K562 (cell line): ENCODE data around the gene DENND2C. TPM values are rescaled to one million over a fixed set of nuclear protein-coding genes. Genes with fewer than 3 reads are reported as not detected.

Source experiments
- BRCA1 ChIP-seq, 2 experiments: fragments of 450-650 bp in 1 of 2; sonication (generic) in 1 of 2; formaldehyde crosslinking in 1 of 2; IDR thresholded peaks; 2 replicates each; pipeline versions ENCODE4 v1.5.0 to v1.6.1; 2017 to 2020; ENCODE audit warnings: mild to moderate bottlenecking in 1 of 2, missing genetic modification reagents in 1 of 2
- CBFA2T3 ChIP-seq: fragments of 450-650 bp; IDR thresholded peaks from 2 replicates; pipeline ENCODE4 v1.6.1; 2017
- CBX1 ChIP-seq: sonication (generic); IDR thresholded peaks from 2 replicates; pipeline ENCODE4 v1.6.1; 2016; ENCODE audit warnings: antibody characterized with exemption, low read depth, mild to moderate bottlenecking
- COPS2 ChIP-seq: fragments of 450-650 bp; conservative IDR thresholded peaks from 2 replicates; pipeline ENCODE4 v1.6.1; 2016; ENCODE audit warnings: mild to moderate bottlenecking, moderate library complexity
- CUX1 ChIP-seq: fragments of 200-800 bp; sonication (Bioruptor generic); IDR thresholded peaks from 2 replicates; pipeline ENCODE4 v1.6.1; 2016; ENCODE audit warnings: missing genetic modification characterization, missing compliant biosample characterization
- MTF1 ChIP-seq: fragments of 250-450 bp; sonication (Bioruptor Pico); IDR thresholded peaks from 2 replicates; pipeline ENCODE4 v1.9.0; 2021; ENCODE audit warnings: moderate library complexity, mild to moderate bottlenecking, inconsistent platforms, borderline replicate concordance
- SMAD2 ChIP-seq: fragments of 150-350 bp; IDR thresholded peaks from 2 replicates; pipeline ENCODE4 v1.6.1; 2014; ENCODE audit warnings: low read depth, mild to moderate bottlenecking, low read length
- SMC3 ChIP-seq: conservative IDR thresholded peaks from 2 replicates; pipeline ENCODE4 v1.6.1; 2011; ENCODE audit warnings: low read depth, low read length, improper control_type of control experiment; ENCODE audit not compliant: insufficient read depth
- SOX6 ChIP-seq: fragments of 450-650 bp; IDR thresholded peaks from 2 replicates; pipeline ENCODE4 v1.6.1; 2014; ENCODE audit warnings: mild to moderate bottlenecking
- TAL1 ChIP-seq: fragments of 450-650 bp; IDR thresholded peaks from 2 replicates; pipeline ENCODE4 v1.6.1; 2016; ENCODE audit warnings: mild to moderate bottlenecking
- TEAD1 ChIP-seq, 2 experiments: fragments of 450-650 bp in 1 of 2; sonication (generic) in 1 of 2; formaldehyde crosslinking; IDR thresholded peaks; 2 replicates each; pipeline versions ENCODE4 v1.4.0 to v1.8.0; 2020 to 2022; ENCODE audit warnings: mild to moderate bottlenecking in 2 of 2, missing genetic modification reagents in 1 of 2
- ZC3H8 ChIP-seq: fragments of 450-650 bp; IDR thresholded peaks from 2 replicates; pipeline ENCODE4 v1.6.1; 2017
- ZNF583 ChIP-seq: fragments of 250-450 bp; sonication (Bioruptor Pico); IDR thresholded peaks from 2 replicates; pipeline ENCODE4 v1.4.0; 2020
- ZNF695 ChIP-seq: fragments of 450-650 bp; formaldehyde crosslinking; IDR thresholded peaks from 2 replicates; pipeline ENCODE4 v1.4.0; 2020; ENCODE audit warnings: mild to moderate bottlenecking, moderate library complexity
- ZNF785 ChIP-seq: fragments of 250-450 bp; sonication (Bioruptor Pico); IDR thresholded peaks from 2 replicates; pipeline ENCODE4 v1.4.0; 2020; ENCODE audit warnings: mild to moderate bottlenecking
- polyA plus RNA-seq, 8 experiments: library from polyadenylated mRNA; depleted of rRNA in 4 of 8; stranded (reverse) in 5 of 8; unstranded in 3 of 8; fragments of >200 nt; fragmentation: Nextera tagmentation in 2 of 8; fragmentation: Illumina TruSeq in 1 of 8; extraction: Ambion mirVana in 2 of 8; extraction: Trizol in 1 of 8; gene quantifications; 2 replicates each; pipeline versions ENCODE4 v1.2.1 to v1.2.3, GENCODE V29; 2011 to 2014; ENCODE audit warnings: inconsistent platforms in 1 of 8, missing spikeins in 1 of 8
- total RNA-seq, 7 experiments: library from RNA; depleted of rRNA in 6 of 7; stranded (reverse); fragments of >200 nt in 6 of 7; fragmentation: Illumina TruSeq in 2 of 7; extraction: Trizol in 2 of 7; gene quantifications; 2 replicates each; pipeline versions ENCODE4 v1.2.1 to v1.2.3, GENCODE V29; 2011 to 2021; ENCODE audit warnings: low replicate concordance in 1 of 7
- TF ChIP-seq, protein P1 (sequence below): sonication (generic); formaldehyde crosslinking; IDR thresholded peaks from 2 replicates; pipeline ENCODE4 v1.8.1; 2023; ENCODE audit warnings: missing genetic modification reagents, mild to moderate bottlenecking, borderline replicate concordance
- TF ChIP-seq, protein P2 (sequence below): fragments of 250-450 bp; sonication (Bioruptor Pico); IDR thresholded peaks from 2 replicates; pipeline ENCODE4 v1.5.1; 2021; ENCODE audit warnings: mild to moderate bottlenecking

Gene DENND2C
- total and polyA plus RNA-seq, 9 of the 15 experiments (the other 6 are each of a cell fraction or from before 2014, with no cell fraction given): 0.03 to 0.25 (median 0.14) TPM

- TF ChIP-seq CUX1 (CRISPR knock-in tag): no peak
- no peak for TF ChIP-seq BRCA1 (IDR thresholded peaks at IDR 0.05)
- TF ChIP-seq BRCA1 (CRISPR knock-in tag; IDR thresholded peaks at IDR 0.05): no peak
- no peak for TF ChIP-seq ZNF785 (CRISPR knock-in tag)
- TF ChIP-seq SOX6: peak; percentile 74
- no peak for TF ChIP-seq TEAD1 (CRISPR knock-in tag; IDR thresholded peaks at IDR 0.05)
- TF ChIP-seq ZNF695 (CRISPR knock-in tag): no peak
- no peak for TF ChIP-seq SMC3
- TF ChIP-seq MTF1 (CRISPR knock-in tag): no peak
- TF ChIP-seq TAL1: no peak
- peak; percentile 81; the same call in 1 of the 2 replicates for TF ChIP-seq CBX1
- TF ChIP-seq ZNF583 (CRISPR knock-in tag): no peak
- TF ChIP-seq, protein P1, sequence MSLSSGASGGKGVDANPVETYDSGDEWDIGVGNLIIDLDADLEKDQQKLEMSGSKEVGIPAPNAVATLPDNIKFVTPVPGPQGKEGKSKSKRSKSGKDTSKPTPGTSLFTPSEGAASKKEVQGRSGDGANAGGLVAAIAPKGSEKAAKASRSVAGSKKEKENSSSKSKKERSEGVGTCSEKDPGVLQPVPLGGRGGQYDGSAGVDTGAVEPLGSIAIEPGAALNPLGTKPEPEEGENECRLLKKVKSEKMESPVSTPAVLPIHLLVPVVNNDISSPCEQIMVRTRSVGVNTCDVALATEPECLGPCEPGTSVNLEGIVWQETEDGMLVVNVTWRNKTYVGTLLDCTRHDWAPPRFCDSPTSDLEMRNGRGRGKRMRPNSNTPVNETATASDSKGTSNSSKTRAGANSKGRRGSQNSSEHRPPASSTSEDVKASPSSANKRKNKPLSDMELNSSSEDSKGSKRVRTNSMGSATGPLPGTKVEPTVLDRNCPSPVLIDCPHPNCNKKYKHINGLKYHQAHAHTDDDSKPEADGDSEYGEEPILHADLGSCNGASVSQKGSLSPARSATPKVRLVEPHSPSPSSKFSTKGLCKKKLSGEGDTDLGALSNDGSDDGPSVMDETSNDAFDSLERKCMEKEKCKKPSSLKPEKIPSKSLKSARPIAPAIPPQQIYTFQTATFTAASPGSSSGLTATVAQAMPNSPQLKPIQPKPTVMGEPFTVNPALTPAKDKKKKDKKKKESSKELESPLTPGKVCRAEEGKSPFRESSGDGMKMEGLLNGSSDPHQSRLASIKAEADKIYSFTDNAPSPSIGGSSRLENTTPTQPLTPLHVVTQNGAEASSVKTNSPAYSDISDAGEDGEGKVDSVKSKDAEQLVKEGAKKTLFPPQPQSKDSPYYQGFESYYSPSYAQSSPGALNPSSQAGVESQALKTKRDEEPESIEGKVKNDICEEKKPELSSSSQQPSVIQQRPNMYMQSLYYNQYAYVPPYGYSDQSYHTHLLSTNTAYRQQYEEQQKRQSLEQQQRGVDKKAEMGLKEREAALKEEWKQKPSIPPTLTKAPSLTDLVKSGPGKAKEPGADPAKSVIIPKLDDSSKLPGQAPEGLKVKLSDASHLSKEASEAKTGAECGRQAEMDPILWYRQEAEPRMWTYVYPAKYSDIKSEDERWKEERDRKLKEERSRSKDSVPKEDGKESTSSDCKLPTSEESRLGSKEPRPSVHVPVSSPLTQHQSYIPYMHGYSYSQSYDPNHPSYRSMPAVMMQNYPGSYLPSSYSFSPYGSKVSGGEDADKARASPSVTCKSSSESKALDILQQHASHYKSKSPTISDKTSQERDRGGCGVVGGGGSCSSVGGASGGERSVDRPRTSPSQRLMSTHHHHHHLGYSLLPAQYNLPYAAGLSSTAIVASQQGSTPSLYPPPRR (CRISPR knock-in tag): no peak
- TF ChIP-seq COPS2: no peak
- TF ChIP-seq, protein P2, sequence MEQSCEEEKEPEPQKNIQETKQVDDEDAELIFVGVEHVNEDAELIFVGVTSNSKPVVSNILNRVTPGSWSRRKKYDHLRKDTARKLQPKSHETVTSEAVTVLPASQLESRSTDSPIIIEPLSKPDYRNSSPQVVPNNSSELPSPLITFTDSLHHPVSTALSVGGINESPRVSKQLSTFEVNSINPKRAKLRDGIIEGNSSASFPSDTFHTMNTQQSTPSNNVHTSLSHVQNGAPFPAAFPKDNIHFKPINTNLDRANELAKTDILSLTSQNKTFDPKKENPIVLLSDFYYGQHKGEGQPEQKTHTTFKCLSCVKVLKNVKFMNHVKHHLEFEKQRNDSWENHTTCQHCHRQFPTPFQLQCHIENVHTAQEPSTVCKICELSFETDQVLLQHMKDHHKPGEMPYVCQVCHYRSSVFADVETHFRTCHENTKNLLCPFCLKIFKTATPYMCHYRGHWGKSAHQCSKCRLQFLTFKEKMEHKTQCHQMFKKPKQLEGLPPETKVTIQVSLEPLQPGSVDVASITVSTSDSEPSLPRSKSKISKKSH (CRISPR knock-in tag): no peak
- TF ChIP-seq SMAD2: no peak
- no peak for TF ChIP-seq ZC3H8
- TF ChIP-seq CBFA2T3: no peak; the same call in 1 of the 2 replicates
These were observed 46.7 kb upstream of the DENND2C start, which contains the start of gene NRAS (continued) for GRCh38 chr1:114716304-114717170.
